CD4-positive, alpha-beta T cell (primary cell): ENCODE data around the gene TRAK1. TPM values are rescaled to one million over a fixed set of nuclear protein-coding genes. Genes with fewer than 3 reads are reported as not detected.
A peak's percentile ranks its signal among the peaks of the same experiment; 100 is the strongest.

Experiments
- ATAC-seq: fragments of 200-7000 bp; cut with Tn5 transposase; one replicate; pipeline ENCODE4 v1.10.0; 2022; ENCODE audit warnings: mild to moderate bottlenecking; ENCODE audit not compliant: poor library complexity
- CTCF ChIA-PET: fragments of 350-600 bp; sonication (Branson Sonifier 250); formaldehyde crosslinking; loops from one replicate; lab custom pipeline; 2021; ENCODE audit warnings: antibody characterized with exemption, inconsistent platforms; lab: Charles Lee
- POLR2A ChIA-PET: fragments of 350-600 bp; sonication (Branson Sonifier 250); formaldehyde crosslinking; loops from one replicate; lab custom pipeline; 2021; ENCODE audit warnings: antibody characterized with exemption, inconsistent platforms; lab: Charles Lee
- DNase-seq, 14 experiments: peaks; one replicate each; pipeline ENCODE4 v3.0.0-alpha.2; 2013 to 2020; ENCODE audit warnings: mixed read lengths in 2 of 14
- H3K27ac ChIP-seq, 2 donors: one replicate each; pipeline versions ENCODE4 v1.5.1 to v1.7.0; 2013; ENCODE audit warnings: low read length in 2 of 2, low read depth in 1 of 2, mild to moderate bottlenecking in 1 of 2
- H3K27me3 ChIP-seq, 2 experiments: 1 replicate in 1 of 2; 2 replicates in 1 of 2; pipeline versions ENCODE4 v1.6.1 to v1.7.0; 2013; ENCODE audit warnings: low read length in 2 of 2, control low read depth in 1 of 2, mild to moderate bottlenecking in 1 of 2, moderate library complexity in 1 of 2; ENCODE audit not compliant: insufficient read depth in 2 of 2, control insufficient read depth in 1 of 2
- H3K36me3 ChIP-seq: one replicate; pipeline ENCODE4 v1.6.1; 2013; ENCODE audit warnings: low read length, control low read depth; ENCODE audit not compliant: insufficient read depth
- H3K4me1 ChIP-seq: one replicate; pipeline ENCODE4 v1.6.1; 2013; ENCODE audit warnings: low read length, control low read depth; ENCODE audit not compliant: insufficient read depth
- H3K4me3 ChIP-seq: one replicate; pipeline ENCODE4 v1.5.1; 2013; ENCODE audit warnings: mild to moderate bottlenecking, low read length, moderate library complexity
- H3K9me3 ChIP-seq, 2 experiments: 1 replicate in 1 of 2; 2 replicates in 1 of 2; pipeline versions ENCODE4 v1.6.1 to v1.7.0; 2013; ENCODE audit warnings: low read length in 2 of 2, mild to moderate bottlenecking in 2 of 2, control low read depth in 1 of 2, moderate library complexity in 1 of 2; ENCODE audit not compliant: control insufficient read depth in 1 of 2, insufficient read depth in 1 of 2
- H3K27ac Mint-ChIP-seq: one replicate; pipeline ENCODE4 v1.8.0; 2020; ENCODE audit warnings: mixed read lengths
- H3K27me3 Mint-ChIP-seq: one replicate; pipeline ENCODE4 v1.8.0; 2021; ENCODE audit warnings: mixed read lengths
- H3K36me3 Mint-ChIP-seq: one replicate; pipeline ENCODE4 v1.8.0; 2021; ENCODE audit warnings: low read depth, mixed read lengths
- H3K4me1 Mint-ChIP-seq: one replicate; pipeline ENCODE4 v1.8.0; 2021; ENCODE audit warnings: low read depth, mixed read lengths
- H3K4me3 Mint-ChIP-seq: one replicate; pipeline ENCODE4 v1.8.0; 2020; ENCODE audit warnings: mild to moderate bottlenecking, mixed read lengths
- H3K9me3 Mint-ChIP-seq: one replicate; pipeline ENCODE4 v1.8.0; 2020; ENCODE audit warnings: mixed read lengths
- CTCF ChIP-seq: fragments of 200-600 bp; IDR thresholded peaks from one replicate; pipeline ENCODE4 v1.8.0; 2022; ENCODE audit warnings: antibody characterized with exemption, mild to moderate bottlenecking
- intact Hi-C, 2 experiments: fragments of 100-400 bp; cut with DNase I in 1 of 2; cut with micrococcal nuclease in 1 of 2; formaldehyde crosslinking; loops; one replicate each; pipeline versions ENCODE4 v1.15.1 to v1.9.0; 2023 to 2025; cut with DNase I, micrococcal nuclease
- total RNA-seq, 174 experiments: library from RNA in 2 of 174; stranded (reverse) in 2 of 174; gene quantifications; one replicate each; pipeline ENCODE4 v1.2.3 and lab custom pipeline; 2021 to 2026

Gene TRAK1
- total RNA-seq, 2 experiments from 2014 or later = 16.0 to 16.7 TPM

GRCh38 chr3:42264399-42265058, 173.4 kb downstream of the TRAK1 start:
- no peaks in the 10 kb centered on the region for H3K36me3 ChIP-seq
- no peak for TF ChIP-seq CTCF
- peak in 4 of 14 experiments; percentile 4 to 20 (median 8) for DNase-seq
- intact Hi-C loops = no loop called here
- H3K27me3 ChIP-seq = peaks cover 58 to 73% of the 10 kb centered on the region in 2 experiments
- Mint-ChIP-seq H3K4me1 (peaks cover 10% of the 10 kb centered on the region), H3K9me3 (no peaks in the 10 kb centered on the region), H3K4me3 (peak overlapping the region; percentile 25), H3K27me3 (peaks cover 85% of the 10 kb centered on the region), H3K27ac (no peak overlapping the region), H3K36me3 (no peaks in the 10 kb centered on the region)
- H3K4me3 ChIP-seq = no peak overlapping the region
- POLR2A ChIA-PET = interaction anchor here (1.6 kb wide), 1 partner anchor 124 kb away, joined by 4 read pairs; no protein-coding TSS in a partner anchor
- peaks cover 0 to 14% of the 10 kb centered on the region in 2 experiments for H3K9me3 ChIP-seq
- no peak for ATAC-seq
- H3K27ac ChIP-seq = no peak overlapping the region
- CTCF ChIA-PET = no interaction called here
- peaks cover 7% of the 10 kb centered on the region for H3K4me1 ChIP-seq

- no peaks in the 10 kb centered on the region for H3K36me3 Mint-ChIP-seq
- TF ChIP-seq CTCF = no peak
- no peak overlapping the region for H3K4me3 Mint-ChIP-seq
- Histone ChIP-seq H3K9me3 (peaks cover 0 to 14% of the 10 kb centered on the region in 2 experiments), H3K4me1 (peaks cover 7% of the 10 kb centered on the region), H3K4me3 (no peak overlapping the region), H3K27ac (no peak overlapping the region), H3K27me3 (peaks cover 60 to 70% of the 10 kb centered on the region in 2 experiments), H3K36me3 (no peaks in the 10 kb centered on the region)
- ATAC-seq (no peak), DNase-seq (no peak)
- intact Hi-C loops = no loop called here
- ChIA-PET CTCF (no interaction called here), POLR2A (no interaction called here)
- peaks cover 85% of the 10 kb centered on the region for H3K27me3 Mint-ChIP-seq
- H3K4me1 Mint-ChIP-seq = peaks cover 10% of the 10 kb centered on the region
- H3K9me3 Mint-ChIP-seq = no peaks in the 10 kb centered on the region
- no peak overlapping the region for H3K27ac Mint-ChIP-seq
These were observed 174.2 kb downstream of the TRAK1 start for GRCh38 chr3:42265059-42265991.

GRCh38 chr3:42266085-42266484, 174.9 kb downstream of the TRAK1 start, which contains the start of gene CCK:
TSS of gene CCK (minus strand) at chr3:42266185. CDS start at chr3:42263630, 2,555 bp downstream.
- Histone ChIP-seq H3K27ac (no peak within 1 kb of the TSS), H3K4me1 (peaks cover 7% of the 10 kb centered on the region), H3K9me3 (peaks cover 0 to 14% of the 10 kb centered on the region in 2 experiments), H3K36me3 (no peaks in the 10 kb centered on the region), H3K27me3 (peaks cover 56 to 78% of the 10 kb centered on the region in 2 experiments), H3K4me3 (no peak within 1 kb of the TSS)
- Mint-ChIP-seq H3K27ac (no peak within 1 kb of the TSS), H3K4me1 (peaks cover 10% of the 10 kb centered on the region), H3K9me3 (no peaks in the 10 kb centered on the region), H3K36me3 (no peaks in the 10 kb centered on the region), H3K27me3 (peaks cover 85% of the 10 kb centered on the region), H3K4me3 (no peak within 1 kb of the TSS)
- TF ChIP-seq CTCF = no peak
- intact Hi-C loops = no loop called here
- no peak for ATAC-seq
- no peak for DNase-seq
- ChIA-PET CTCF (no interaction called here), POLR2A (no interaction called here)
